Activated T-cell treated with anti-CD3 and anti-CD28 coated beads, Interleukin-2, amount 50 U/mL, for 1 hour (primary cell): ENCODE results near the gene TOB1.

Experiments
- DNase-seq: peaks from one replicate; pipeline ENCODE4 v3.0.0-alpha.2; 2020

The TOB1 gene

DNA sequence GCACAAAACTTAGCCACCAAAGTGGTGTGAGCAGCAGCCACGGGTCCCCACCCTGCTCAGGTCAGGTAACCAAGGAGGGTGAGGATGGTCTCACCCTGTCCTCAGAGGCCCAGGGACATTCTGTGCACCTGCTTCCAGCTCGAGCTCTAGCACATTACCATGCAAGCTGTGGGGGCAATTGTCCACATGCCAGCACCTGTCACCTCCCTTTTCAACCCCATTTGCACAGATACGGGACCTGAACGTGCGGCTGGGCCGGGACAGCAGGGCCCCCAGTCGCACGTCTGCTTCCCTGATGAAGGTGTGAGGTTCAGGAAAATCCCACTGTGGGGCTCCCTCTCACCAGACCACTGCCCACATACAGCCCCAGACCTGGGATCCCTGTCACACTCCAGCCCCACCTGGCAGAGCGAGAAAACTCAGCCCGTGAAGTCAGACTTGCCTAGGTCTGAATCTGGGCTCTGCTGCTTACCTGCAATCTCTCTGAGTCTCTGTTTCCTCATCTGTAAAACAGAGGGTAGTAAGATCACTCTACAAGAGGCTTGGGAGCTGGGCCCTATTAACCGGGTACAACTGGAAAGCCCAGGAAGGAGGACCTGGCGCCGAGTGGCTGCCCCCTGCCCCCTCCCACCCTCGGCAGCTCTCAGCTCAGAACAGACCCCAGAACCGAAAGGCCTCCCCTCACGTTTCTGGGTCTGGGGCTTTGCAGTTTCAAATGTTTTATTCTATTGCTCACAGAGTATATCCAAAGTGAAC, 22.8 kb downstream of the TOB1 start:
- DNase-seq = no peak

DNA sequence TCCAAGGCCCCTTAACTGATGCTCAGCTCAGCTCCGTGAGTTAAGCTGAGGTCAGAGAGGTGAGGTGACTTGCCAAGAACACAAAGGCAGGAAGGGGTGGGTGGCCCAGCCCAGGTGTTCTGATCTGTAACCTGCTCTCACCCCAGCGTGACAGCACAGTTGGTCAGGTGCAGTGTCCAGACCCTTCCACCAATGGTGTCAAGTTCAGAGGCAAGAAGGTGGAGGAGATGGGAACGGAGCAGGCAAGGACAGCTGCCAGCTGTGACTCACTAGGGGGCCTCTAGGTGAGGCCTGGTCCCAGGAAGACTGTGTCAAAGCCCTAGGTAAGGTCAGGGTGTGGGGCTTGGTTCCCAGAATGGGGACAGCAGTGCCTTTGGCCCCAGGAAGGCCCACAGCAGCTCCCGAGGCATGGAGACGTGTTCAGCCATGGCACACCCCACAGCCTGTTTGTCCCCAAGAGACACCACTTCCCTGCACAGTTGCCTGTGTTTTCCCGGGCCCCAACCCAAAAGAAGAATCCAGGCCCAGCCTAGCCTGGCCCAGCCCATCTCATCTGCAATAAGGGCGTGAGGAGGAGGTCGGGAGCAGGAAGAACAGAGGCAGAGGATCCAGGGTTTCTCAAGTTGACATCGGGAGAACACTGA, 23.5 kb downstream of the TOB1 start:
- no peak for DNase-seq

DNA sequence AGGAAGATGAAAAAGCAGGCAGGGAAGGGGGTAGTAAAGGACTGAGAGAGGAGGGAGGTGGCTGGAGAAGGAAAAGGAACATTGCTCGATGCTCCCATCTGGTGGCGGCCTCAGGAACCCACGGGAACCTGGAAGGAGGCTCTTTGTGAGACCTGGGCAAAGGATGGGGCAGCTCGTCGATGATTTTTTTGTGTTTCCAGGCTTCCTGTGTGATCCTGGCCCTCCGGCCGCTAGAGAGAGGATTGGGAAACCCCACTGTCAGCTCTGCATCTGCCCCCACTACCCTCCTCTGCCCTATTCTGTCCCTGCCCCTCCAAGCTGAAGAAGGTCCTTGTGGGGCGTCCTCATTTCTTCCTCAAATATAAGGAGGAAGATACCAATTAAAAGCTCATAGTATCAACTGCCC, 24.2 kb downstream of the TOB1 start:
- peak; percentile 56 for DNase-seq

DNA sequence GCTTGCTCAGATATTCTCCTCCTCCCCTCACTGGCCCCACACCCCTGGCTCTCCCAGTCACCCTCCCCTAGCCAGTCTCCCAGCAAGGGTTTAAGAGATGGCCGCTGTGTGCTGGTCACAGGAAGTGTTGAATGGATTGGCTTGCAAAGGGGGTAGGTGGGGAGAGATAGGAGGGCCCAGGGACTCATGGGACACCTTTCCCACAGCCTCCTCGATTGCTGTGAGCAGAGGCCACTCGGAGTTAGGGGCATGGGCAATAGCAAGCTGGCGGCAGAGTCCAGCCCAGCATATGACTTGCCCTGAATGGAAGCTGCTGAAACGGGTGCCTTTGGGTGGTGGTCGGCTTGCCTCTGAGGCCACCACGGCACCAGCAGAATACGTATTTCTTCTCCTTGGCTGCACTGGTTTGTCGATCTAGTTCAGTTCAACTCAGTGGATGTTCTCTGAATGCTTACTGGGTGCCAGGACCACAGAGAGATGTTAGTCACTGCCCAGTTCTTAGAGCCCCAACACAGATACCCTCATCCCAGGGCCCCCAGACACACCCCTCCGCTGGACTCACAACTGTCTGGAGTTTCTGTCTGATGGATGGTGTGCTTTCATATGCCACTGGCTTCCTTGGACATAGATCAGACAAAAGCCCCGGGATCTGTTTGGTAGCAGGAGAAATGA, 24.7 kb downstream of the TOB1 start:
- no peak for DNase-seq

DNA sequence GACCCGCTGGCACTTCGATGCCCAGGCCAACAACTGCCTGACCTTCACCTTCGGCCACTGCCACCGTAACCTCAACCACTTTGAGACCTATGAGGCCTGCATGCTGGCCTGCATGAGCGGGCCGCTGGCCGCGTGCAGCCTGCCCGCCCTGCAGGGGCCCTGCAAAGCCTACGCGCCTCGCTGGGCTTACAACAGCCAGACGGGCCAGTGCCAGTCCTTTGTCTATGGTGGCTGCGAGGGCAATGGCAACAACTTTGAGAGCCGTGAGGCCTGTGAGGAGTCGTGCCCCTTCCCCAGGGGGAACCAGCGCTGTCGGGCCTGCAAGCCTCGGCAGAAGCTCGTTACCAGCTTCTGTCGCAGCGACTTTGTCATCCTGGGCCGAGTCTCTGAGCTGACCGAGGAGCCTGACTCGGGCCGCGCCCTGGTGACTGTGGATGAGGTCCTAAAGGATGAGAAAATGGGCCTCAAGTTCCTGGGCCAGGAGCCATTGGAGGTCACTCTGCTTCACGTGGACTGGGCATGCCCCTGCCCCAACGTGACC, 25.8 kb downstream of the TOB1 start:
- no peak for DNase-seq

DNA sequence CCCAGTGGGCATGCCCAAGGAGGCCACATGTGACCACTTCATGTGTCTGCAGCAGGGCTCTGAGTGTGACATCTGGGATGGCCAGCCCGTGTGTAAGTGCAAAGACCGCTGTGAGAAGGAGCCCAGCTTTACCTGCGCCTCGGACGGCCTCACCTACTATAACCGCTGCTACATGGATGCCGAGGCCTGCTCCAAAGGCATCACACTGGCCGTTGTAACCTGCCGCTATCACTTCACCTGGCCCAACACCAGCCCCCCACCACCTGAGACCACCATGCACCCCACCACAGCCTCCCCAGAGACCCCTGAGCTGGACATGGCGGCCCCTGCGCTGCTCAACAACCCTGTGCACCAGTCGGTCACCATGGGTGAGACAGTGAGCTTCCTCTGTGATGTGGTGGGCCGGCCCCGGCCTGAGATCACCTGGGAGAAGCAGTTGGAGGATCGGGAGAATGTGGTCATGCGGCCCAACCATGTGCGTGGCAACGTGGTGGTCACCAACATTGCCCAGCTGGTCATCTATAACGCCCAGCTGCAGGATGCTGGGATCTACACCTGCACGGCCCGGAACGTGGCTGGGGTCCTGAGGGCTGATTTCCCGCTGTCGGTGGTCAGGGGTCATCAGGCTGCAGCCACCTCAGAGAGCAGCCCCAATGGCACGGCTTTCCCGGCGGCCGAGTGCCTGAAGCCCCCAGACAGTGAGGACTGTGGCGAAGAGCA, 26.4 kb downstream of the TOB1 start:
- DNase-seq = no peak

DNA sequence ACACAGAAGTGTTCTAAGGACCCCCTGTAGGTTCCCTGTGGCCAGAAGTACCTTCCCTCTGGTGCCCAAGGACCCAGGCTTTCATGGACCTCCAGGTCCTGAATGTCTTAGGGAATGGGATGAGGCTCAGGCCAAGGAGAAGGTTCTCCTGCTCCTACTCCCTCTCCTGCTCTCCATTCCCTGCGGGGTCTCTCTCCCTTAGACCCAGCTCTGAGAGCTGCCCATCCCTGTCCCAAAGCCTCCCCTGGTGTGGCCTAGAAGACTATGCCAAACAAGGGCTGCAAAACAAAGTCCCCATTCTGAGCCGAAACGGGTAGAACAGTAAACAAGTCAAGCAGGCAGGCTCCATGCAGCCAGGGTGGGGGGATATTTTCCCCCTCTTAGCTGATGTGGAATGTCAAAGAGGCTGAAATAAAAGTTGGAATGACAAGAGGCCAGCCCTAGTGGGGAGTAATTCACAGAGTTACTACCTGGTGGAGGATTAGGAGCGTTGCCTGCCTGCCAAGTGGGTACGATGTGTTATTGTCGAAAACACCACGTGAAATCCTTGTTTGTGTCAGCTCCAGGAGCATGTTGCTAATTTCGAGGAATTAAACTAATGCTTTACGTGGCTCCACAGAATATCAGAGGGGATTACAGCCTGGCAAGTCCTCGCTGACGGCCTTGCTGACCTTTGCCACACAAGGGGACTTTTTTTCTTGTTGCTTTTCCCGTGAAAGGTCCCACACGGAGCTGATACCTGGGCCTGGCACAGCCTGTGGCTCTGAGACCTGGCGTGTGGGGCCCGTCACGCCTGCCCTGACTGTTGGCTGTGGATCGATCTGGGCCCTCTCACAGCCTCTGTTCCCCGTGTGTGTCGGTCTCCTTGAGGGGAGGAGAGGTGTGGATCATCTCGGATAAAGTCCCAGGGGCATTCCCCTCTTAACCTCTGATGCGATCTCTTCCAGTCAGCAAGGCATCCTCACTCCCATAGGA, 27.9 kb downstream of the TOB1 start:
- DNase-seq = no peak

DNA sequence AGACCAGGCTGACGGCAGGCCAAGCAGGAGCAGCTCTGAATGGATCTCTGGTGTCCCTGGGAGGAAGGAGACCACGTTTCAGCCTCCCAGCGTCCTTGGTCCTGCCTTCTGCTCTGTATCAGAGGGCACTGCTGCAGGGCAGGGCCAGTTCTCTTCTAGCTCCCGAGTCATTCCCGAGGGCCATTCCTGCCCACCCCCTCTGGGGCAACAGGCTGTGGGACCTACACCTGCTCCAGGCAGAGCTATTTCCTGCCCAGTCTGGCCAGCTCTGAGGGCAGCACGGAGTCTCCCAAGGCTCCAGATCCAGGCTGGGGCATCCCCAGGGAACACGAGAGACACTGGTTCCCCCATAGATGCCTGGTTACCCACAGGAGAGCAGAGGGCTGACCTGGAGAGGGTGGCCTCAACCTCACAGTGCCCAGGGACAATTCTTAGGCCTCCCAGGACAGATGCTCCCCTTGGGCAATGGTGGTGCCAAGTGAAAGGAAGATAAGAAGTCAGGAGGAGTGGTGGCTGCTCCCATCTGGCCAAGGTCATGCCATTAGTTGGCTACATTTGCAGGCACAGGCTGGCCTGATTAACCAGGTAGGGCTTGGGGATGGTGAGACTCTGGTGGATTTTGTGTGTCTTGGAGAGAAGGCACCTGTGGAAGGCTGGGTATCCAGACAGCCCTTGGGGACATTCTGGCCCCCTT, 28.7 kb downstream of the TOB1 start:
- DNase-seq = no peak

DNA sequence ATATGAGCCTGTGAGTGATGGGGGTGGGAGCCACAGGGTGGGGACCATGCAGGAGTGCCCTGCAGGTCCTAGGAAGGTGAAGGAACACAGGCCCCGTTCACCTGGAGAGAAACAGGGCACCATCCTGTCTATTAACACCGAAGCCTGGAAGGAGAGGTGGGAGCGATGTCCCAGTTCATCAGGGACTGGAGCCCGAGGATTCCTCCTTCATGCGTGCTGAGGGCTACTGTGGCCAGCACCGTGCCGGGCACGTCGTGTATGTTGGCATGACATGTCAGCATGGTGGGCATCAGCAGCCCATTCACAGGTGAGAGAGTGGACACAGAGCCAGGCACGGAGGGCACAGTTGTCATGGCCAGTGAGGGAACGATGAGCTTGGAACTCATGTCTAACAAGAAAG, 29.3 kb downstream of the TOB1 start:
- no peak for DNase-seq

DNA sequence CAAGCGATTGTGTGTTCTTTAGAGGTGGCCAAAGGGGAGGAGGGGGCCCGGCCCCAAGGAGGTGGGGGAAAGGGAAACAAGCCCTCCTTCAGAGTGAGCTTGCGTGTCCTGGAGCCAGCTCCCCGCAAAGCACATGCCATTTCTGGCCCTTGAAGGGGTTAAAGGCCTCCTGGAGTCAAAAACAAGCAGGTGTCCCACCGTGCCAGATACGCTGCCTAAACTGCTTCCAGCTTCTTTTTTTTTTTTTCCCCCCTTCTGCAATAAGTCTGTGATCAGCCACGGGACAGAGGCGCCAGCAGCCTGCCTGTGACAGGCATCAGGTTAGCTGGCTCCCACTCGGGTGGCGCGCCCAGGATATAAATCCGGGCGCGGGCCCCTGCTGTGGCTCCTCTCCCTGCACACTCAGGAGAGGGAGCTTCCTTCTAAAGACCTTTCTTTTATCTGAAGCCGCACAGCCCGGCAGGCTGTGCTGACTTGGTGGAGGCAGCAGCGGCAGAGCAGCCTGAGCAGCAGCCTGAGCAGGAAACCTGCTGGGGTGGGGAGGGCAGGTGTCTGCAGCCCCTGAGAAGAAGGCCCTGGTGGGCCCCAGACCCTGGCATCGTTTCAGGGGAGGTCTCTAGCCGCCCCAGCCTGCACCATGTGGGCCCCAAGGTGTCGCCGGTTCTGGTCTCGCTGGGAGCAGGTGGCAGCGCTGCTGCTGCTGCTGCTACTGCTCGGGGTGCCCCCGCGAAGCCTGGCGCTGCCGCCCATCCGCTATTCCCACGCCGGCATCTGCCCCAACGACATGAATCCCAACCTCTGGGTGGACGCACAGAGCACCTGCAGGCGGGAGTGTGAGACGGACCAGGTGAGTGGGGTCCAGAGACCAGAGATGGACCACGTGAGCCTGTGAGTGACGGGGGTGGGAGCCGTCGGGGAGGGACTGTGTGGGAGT, 30.6 kb downstream of the TOB1 start, which contains the start of gene WFIKKN2:
Gene WFIKKN2, plus strand, starts transcription at position 286 of the 934 bp plus-strand sequence. Its CDS starts 352 bp downstream, at position 638.
- no peak for DNase-seq

DNA sequence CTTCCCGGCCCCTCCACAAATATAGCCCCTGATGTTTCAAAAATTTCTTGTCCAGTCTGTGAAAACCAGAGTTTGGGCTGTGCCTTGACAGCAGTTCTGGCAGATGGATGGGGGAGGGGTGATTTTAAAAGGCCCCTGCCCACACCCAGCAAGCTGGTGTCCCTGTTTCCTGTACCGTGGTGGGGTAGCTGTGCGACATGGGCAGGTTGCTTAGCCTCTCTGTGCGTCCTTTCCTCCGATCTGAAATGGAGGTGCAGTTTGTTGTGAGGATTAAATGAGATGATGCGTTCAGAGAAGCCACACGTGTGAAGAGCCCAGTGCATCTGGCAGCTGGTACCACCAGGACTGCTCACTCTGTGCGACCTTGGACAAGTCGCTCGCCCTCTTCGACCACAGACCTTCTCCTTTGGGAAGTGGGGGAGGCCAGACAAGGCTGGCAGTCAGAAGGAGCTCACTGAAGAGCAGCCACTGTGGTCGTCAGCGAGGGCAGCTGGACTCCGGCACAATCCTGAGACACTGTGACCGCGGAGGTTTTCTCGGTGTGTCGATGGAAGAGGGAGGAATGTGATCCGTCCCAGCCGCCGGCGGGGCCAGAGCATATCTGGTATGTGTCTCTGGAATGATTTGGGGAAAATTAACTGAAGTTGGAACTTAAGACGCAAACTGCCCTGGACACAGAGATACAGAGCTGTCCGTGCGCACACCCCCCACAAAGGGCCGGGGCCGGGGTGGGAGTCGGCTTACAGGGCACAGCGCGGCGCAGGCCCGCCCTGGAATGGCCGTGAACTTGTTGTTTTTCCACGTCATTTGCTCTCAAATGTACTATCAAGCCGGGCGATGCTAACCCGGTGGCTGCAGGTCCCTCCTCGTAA, 31.5 kb downstream of the TOB1 start:
- no peak for DNase-seq

DNA sequence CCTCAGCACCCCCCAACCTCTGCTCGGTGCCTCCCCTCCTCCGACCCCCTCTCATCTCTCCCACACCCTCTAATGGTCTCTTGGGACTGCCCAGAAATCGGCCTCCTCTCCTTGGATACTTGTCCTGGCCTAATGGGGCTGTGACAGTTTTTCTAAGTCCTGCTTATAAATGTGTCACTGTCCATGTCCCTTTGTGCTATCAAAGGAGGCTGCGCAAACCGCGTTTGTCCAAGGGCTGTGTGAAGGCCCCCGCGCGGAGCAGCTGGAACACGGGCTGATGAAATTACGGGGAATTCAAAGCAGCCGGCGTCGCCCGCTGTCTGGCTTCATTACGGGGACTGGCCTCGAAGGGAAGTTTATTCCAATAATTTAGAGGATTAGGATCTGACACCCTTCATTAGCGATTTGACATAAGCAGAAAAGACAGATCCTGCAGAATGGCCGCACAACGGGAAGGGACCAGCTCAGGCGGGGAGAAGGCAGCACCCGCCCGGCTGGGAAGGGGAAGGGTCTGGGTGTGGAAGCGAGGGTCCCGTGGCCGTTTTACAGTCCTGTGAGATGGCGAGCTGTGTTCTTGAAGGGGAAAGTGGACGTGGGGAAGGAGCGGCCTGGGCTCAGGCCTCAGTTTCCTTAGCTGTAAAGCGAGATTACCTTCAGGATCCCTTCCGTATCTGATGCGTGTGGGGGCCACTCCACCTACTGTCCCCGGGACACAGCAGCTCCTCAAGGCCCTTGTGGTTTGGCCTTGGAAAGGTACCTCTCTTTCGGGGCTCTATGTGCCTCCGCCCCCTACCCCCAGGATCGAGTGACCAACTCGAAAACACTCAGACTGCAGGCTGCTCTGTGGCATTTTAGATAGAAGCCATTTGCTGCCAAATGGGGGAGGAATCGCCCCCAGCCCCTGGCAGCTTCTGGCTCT, 32.4 kb downstream of the TOB1 start:
- DNase-seq = no peak

DNA sequence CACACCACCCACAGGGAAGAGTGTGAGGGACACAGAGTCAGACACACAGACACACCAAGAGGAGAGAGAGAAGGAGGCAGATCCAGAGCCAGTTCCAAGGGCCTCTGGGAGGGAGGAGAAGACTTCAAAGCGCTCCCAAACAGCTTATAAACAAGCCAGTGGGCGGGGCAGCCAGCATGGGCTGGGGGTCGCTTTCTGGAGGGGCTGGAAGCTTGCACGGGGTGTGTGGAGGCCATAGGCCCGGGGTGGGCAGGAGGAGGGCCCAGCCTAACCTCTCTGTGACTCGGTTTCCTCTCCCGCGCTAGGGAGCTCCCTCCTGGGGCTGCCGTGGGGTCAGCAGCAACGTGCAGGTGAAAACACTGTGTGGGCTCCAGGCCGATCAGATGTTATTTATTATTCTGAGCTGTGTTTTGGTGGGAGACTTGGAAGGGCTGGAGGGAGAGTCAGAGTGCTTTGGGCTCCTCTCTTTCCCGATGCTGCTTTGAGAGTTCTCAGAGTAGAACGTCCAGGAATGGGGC, 33.2 kb downstream of the TOB1 start:
- no peak for DNase-seq

DNA sequence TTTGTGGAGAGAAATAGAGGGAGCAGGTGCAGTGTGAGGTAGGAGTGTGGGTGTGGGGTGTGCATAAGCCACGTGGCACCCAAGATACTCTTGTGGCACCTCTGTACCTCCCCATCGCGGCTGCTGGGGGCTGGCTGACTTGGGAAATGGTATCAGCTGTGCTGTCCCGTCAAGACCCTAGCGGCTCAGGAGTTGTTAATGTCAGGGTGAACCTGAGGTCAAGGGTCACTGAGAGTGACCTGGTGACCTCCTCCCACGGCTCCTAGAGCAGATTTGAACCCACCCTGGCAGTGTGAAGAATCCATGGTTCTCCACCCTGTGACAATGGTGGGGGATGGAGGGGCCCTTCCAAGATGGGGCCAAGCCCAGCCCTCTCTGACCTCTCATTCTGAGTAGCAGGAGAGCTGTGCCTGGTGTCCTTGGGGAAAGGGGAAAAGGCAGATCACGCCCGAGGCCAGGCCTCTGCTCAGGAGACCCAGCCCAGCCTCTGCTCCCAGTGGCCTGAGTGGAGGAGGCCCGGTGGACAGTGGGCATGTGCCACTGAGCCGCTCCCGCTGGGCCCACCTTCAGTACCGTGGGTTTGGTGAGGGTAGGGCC, 33.8 kb downstream of the TOB1 start:
- no peak for DNase-seq

DNA sequence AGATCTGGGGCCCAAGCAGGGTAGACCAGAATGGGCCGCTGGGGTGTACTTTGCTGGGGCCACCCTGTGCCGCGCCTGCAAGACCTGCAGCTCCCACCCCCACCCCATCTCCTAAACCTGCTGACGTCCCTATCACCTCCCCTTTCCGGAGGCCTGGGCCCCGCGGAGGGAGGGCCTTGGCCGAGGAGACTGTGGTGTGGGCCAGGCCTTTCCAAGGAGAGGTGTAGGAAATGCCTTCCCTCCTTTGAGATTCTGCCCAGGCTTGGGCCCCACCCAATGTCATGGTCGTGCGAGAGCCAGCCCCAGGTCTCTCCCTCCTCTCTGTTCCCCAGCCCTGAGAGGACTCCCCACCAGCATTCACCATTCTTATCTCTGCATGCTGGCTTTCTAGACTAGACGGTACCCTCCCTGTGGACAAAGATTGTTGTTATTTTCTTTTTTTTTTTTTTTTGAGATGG, 34.7 kb downstream of the TOB1 start:
- DNase-seq = no peak

DNA sequence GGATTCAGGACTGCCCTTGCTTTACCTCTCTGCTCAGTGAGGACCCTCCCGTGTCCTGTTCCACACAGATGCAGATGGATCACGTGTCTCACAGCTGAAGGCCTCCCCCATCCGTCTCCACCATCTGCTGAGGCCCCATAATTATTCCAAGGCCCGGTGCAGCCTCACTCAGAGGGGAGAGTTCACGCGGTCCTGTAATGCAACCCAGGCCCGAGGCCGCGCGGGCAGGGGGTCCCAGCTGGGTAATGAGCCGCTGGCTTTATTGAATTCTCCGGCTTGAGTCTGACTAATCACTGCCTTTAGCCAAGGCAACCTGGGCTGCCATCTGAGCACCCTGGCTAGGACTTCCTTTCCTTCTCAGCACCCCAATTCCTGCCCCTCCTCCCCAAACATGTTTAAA, 35.2 kb downstream of the TOB1 start:
- DNase-seq = no peak

DNA sequence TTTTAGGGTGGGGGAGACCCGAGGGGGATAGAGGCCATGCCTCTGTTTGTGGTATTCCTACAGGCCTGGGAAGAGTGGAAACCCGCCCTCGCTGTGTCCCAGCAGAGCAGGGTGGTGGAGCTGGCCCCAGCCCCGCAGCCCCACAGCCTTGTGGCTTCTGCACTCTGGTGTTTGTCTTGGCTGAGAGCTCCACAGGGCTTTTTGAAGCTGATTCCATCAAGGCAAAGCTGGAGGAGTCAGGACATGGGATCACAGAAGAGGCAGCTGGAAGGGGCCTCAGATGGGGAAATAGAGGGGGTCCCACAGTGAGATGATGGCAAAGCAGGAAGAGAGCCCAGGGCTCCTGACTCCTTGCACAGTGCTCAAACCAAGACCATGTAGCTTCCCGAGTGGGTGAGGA, 35.8 kb downstream of the TOB1 start:
- no peak for DNase-seq
